Glomerular endothelial cell (primary cell): ENCODE measurements around the gene DSG2. TPM values are rescaled to one million over a fixed set of nuclear protein-coding genes. Genes with fewer than 3 reads are reported as not detected.
"Not testable (repeated sequence)": the region's sequence is repeated elsewhere in the genome, so short reads cannot be mapped to it uniquely, and the experiment has no call there.

Experiments
- DNase-seq: peaks from one replicate; pipeline ENCODE4 v3.0.0-alpha.2; 2011; ENCODE audit warnings: low read depth, low spot score; ENCODE audit errors: extremely low read depth
- total RNA-seq: library from RNA; depleted of rRNA; stranded (reverse); fragments of >200 nt; gene quantifications from 2 replicates; pipeline ENCODE4 v1.2.3, GENCODE V29; 2015

The DSG2 gene
- total RNA-seq: 15.5 TPM in 2 replicates

- DNase-seq: no peak
Observed at GRCh38 chr18:31497836-31498573, at the start of gene DSG2. TSS of gene DSG2 (plus strand) at chr18:31498177. CDS start at chr18:31498252, 75 bp downstream.

- DNase-seq: no peak
Observed at GRCh38 chr18:31450409-31450808, 47.6 kb upstream of the DSG2 start.

GRCh38 chr18:31451625-31452024 is 46.4 kb upstream of the DSG2 start:
- DNase-seq: no peak

GRCh38 chr18:31454066-31454708 is 43.8 kb upstream of the DSG2 start:
- DNase-seq: no peak

GRCh38 chr18:31469629-31470028 is 28.3 kb upstream of the DSG2 start:
- DNase-seq: no peak

GRCh38 chr18:31478688-31479087 is 19.3 kb upstream of the DSG2 start:
- DNase-seq: no peak

GRCh38 chr18:31482051-31482450 is 15.9 kb upstream of the DSG2 start:
- DNase-seq: no peak

GRCh38 chr18:31483396-31483795 is 14.6 kb upstream of the DSG2 start:
- no peak for DNase-seq

- DNase-seq: no peak
Observed at GRCh38 chr18:31484461-31484860, 13.5 kb upstream of the DSG2 start.

- DNase-seq: no peak
Observed at GRCh38 chr18:31486165-31486564, 11.8 kb upstream of the DSG2 start.

- DNase-seq: no peak
Observed at GRCh38 chr18:31487246-31488015, 10.5 kb upstream of the DSG2 start.

GRCh38 chr18:31489311-31489710 is 8.7 kb upstream of the DSG2 start:
- DNase-seq: no peak

- DNase-seq: no peak
Observed at GRCh38 chr18:31490387-31490786, 7.6 kb upstream of the DSG2 start.

- no peak for DNase-seq
Observed at GRCh38 chr18:31490833-31491232, 7.1 kb upstream of the DSG2 start.

GRCh38 chr18:31491586-31491985 is 6.4 kb upstream of the DSG2 start:
- no peak for DNase-seq

- DNase-seq: no peak
Observed at GRCh38 chr18:31492671-31493070, 5.3 kb upstream of the DSG2 start.

- no peak for DNase-seq
Observed at GRCh38 chr18:31493171-31493570, 4.8 kb upstream of the DSG2 start.

- no peak for DNase-seq
Observed at GRCh38 chr18:31493941-31494340, 4.0 kb upstream of the DSG2 start.

GRCh38 chr18:31494705-31495244 is 3.2 kb upstream of the DSG2 start:
- DNase-seq: not testable (repeated sequence)

- DNase-seq: no peak
Observed at GRCh38 chr18:31497404-31497835, 557 bp upstream of the DSG2 start.
